LNCAP (cell line): Measurements from ENCODE around the gene BTBD6.

Experiments used
- TF ChIP-seq, protein P1 (sequence below): fragments of 450-650 bp; IDR thresholded peaks from 2 replicates; pipeline ENCODE4 v1.5.1; 2017; ENCODE audit warnings: mild to moderate bottlenecking

Gene BTBD6

DNA sequence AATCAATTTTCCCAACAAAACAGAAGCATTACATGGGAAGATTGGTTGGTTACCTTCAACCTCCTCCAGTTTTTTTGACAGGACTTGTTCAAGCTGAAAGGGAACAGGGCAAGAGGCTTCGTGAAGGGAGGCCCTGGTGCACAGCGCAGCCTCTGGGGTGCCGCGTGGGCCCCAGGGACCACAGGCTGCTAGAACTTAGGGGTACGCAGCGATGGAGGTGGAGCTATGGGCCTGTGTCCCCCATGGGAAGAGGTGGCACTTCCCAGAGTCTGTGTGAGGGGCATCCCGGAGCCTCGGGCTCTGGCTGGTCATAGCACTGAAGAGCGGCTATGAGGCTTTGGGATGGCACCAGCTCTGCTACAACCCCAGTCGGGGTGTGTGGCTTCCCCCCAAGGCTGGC lies 22.1 kb upstream of the BTBD6 start:
- TF ChIP-seq, protein P1, sequence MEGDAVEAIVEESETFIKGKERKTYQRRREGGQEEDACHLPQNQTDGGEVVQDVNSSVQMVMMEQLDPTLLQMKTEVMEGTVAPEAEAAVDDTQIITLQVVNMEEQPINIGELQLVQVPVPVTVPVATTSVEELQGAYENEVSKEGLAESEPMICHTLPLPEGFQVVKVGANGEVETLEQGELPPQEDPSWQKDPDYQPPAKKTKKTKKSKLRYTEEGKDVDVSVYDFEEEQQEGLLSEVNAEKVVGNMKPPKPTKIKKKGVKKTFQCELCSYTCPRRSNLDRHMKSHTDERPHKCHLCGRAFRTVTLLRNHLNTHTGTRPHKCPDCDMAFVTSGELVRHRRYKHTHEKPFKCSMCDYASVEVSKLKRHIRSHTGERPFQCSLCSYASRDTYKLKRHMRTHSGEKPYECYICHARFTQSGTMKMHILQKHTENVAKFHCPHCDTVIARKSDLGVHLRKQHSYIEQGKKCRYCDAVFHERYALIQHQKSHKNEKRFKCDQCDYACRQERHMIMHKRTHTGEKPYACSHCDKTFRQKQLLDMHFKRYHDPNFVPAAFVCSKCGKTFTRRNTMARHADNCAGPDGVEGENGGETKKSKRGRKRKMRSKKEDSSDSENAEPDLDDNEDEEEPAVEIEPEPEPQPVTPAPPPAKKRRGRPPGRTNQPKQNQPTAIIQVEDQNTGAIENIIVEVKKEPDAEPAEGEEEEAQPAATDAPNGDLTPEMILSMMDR: no peak

DNA sequence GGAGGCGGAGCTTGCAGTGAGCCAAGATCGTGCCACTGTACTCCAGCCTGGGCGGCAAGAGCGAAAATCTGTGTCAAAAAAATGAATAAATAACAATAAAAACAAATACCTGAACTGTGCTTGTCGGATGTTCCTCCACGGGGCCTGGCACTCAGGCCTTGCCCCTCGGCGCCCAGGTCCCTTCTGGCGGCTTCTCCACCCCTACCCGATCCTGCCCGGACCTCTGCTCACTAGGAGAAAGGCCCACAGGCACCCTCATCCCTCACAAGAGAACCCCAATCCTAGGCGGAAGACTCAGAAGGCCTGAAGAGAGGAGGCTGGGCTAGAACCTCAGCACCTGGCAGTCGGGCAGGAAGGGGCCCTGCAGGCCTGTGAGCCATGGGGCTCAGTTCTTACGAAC lies 21.0 kb upstream of the BTBD6 start:
- TF ChIP-seq, protein P1: no peak

DNA sequence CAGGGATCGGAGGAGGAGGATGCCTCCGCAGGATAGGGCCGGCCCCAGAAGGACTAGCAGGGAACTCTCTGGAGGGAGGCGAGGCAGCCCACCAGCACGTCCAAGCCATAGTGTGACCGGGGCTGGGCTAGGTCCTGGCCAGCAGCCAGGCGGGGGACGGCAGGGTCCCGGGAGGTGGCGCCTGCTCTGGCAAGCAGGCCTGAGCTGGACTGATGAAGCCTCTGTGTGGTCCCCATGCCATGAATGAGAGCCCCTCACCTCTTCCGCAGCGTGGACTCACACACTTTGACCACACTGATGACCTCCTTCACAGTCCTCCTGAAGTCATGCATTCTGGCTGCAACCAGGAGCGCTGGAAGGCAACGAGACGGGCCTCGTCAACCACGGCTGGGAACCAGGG lies 19.8 kb upstream of the BTBD6 start:
- TF ChIP-seq, protein P1: no peak

DNA sequence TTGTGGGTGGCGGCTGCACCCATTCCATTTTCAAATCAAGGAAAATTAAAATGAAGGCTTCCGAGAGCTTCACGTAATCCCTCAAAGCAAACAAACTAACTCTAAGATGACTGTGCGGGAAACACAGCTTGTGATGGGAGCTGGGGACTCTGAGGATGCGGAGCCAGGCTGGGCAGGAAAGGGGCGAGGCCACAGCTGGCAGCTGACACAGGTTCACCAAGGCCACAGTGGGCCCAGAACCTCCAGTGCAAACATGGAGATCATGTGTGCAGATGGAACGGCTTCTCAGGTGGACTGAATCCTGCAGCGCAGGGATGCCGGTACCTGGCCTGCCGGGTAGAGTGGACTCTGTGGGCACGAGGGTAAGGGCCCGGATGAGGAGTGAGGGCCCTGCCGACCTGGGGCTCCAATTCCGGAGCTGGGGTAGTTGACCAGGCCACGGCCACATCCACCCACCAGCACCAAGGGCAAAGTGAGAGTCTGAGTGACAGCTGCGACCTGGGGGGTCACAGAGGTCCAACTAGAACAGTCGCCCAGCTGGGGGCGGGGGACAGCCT lies 19.2 kb upstream of the BTBD6 start:
- TF ChIP-seq, protein P1: no peak

DNA sequence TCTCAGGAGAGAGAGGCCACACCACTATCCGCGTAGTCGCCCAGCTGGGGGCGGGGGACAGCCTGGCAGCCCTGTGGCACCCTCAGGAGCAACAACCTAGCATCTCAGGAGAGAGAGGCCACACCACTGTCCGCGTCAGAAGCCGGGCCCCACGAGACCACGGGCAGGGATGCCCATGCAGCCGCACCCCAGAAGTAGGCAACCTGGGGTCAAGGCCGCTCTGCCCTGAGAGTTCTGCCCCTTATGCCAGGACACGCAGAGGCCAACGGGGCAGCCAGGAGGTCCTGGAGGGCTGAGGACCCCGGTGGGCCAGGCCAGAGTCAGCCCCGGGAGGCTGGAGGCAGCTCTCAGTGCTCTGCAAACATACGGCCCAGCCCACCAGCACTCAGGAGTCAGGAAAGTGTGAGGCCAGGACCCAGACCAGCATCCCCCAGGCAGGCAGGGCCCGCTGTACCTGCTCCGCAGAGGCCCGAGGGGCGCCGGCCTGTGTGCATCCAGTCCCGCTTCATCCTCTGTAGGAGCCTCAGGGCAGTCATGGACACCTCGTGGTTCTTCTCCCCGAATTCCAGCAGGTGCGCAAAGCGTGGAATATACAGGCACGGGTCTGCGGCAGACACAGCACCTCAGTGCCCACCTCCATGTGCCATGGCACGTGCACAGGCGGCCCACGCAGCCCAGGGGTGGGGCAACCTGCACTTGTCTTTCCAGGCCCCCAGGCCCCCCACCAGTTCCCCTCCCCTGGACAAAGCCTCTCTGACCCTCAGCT lies 7.3 kb upstream of the BTBD6 start:
- TF ChIP-seq, protein P1: no peak

DNA sequence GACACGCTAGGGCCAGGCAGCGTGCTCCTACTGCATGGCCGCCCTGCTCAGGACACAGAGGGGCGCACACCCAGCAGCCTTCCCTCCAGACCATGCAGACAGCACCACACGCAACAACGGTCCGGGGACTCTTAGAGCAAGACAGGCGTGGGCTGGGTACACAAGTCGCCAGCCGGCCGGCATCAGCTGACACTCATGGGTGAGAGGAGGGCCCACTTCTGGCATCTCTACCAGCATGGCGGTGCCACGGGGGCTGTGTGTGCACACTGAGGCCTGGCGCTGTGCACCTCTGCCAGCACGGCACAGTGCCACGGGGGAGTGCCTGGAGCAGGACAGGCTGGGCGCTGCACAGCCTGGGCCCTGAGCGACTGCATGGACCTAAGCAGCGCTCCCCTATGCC lies 6.7 kb upstream of the BTBD6 start:
- TF ChIP-seq, protein P1: no peak

DNA sequence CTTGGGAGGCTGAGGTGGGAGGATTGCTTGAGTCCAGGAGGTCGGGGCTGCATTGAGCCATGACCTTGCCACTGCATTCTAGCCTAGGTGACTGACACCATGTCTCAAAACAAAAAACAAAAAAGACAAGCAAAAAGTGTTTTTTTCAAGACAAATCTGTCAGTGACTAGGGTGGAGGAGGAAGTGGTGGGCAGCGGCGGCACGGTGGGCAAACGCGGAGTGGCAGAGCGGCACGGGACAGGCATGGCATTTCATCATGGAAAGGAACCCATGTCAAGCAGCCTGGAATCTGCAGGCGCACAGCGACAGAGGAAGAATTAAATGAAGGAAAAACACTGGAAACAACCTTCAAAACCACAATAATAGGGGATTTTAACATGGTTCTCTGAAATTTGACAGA lies 4.0 kb upstream of the BTBD6 start:
- TF ChIP-seq, protein P1: no peak

DNA sequence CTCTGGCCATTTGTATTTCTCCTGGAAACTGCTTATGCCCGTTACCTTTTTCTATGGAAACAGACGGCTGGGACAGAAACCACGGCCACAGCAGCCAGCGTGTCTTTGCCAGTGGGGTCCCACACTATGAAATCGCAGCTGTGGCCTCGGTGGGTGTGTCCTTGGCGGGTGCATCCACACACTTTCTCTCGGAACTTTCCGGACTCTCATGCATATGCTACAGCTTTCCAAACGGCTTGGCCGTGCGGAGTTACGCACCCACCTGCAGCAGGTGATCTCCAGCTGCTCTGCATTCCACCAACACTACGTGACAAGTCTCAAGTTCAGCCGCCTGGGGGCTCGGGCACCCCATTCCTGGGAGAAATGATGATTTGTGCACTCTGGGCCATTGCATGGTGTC lies 1.3 kb upstream of the BTBD6 start:
- TF ChIP-seq, protein P1: no peak
